ENCODE measurements around the gene RAC2.
"Not testable (repeated sequence)": the region's sequence is repeated elsewhere in the genome, so short reads cannot be mapped to it uniquely, and the experiment has no call there.

RAC2 gene

GRCh38 chr22:37255558-37256006, 11.5 kb upstream of the RAC2 start:
- no peak for DNase-seq (ENCODE audit: low read depth)

- DNase-seq (ENCODE audit: low read depth) = no peak
Observed at GRCh38 chr22:37254867-37255233, 10.8 kb upstream of the RAC2 start.

GRCh38 chr22:37254209-37254866, 10.3 kb upstream of the RAC2 start:
- no peak for DNase-seq (ENCODE audit: low read depth)

GRCh38 chr22:37253126-37253660, 9.1 kb upstream of the RAC2 start:
- no peak for DNase-seq (ENCODE audit: low read depth)

GRCh38 chr22:37251836-37252235, 7.8 kb upstream of the RAC2 start:
- not testable (repeated sequence) for DNase-seq (ENCODE audit: low read depth)

- no peak for DNase-seq (ENCODE audit: low read depth)
Observed at GRCh38 chr22:37249986-37250385, 5.9 kb upstream of the RAC2 start.

- DNase-seq (ENCODE audit: low read depth) = no peak
Observed at GRCh38 chr22:37248251-37248650, 4.2 kb upstream of the RAC2 start.

GRCh38 chr22:37245740-37246139, 1.7 kb upstream of the RAC2 start:
- DNase-seq (ENCODE audit: low read depth) = no peak

- DNase-seq (ENCODE audit: low read depth) = no peak
Observed at GRCh38 chr22:37244922-37245722, 1.1 kb upstream of the RAC2 start.

GRCh38 chr22:37243402-37244113, 511 bp downstream of the RAC2 start:
- no peak for DNase-seq (ENCODE audit: low read depth)

- peak; percentile 83 for DNase-seq (ENCODE audit: low read depth)
Observed at GRCh38 chr22:37242395-37242918, 1.6 kb downstream of the RAC2 start.

GRCh38 chr22:37241351-37242142, 2.5 kb downstream of the RAC2 start:
- no peak for DNase-seq (ENCODE audit: low read depth)

GRCh38 chr22:37240941-37241320, 3.1 kb downstream of the RAC2 start:
- DNase-seq (ENCODE audit: low read depth) = no peak

GRCh38 chr22:37240240-37240940, 3.7 kb downstream of the RAC2 start:
- DNase-seq (ENCODE audit: low read depth) = no peak

- no peak for DNase-seq (ENCODE audit: low read depth)
Observed at GRCh38 chr22:37239336-37240239, 4.5 kb downstream of the RAC2 start.

GRCh38 chr22:37237371-37238268, 6.4 kb downstream of the RAC2 start:
- no peak for DNase-seq (ENCODE audit: low read depth)

GRCh38 chr22:37235897-37236607, 8.0 kb downstream of the RAC2 start:
- no peak for DNase-seq (ENCODE audit: low read depth)

Data from activated T-cell treated with anti-CD3 and anti-CD28 coated beads for 1 hour (primary cell).